GM18505 (cell line): ENCODE data around the gene TMTC4.
"Not testable (repeated sequence)": the region's sequence is repeated elsewhere in the genome, so short reads cannot be mapped to it uniquely, and the experiment has no call there.

Experiments
- ATAC-seq: cut with Tn5 transposase; IDR thresholded peaks from one replicate; pipeline ENCODE4 v1.9.1; 2021; ENCODE audit not compliant: unreplicated experiment
- POLR2A ChIP-seq: IDR thresholded peaks from 4 replicates; pipeline ENCODE4 v1.6.1; 2011; ENCODE audit warnings: borderline replicate concordance; ENCODE audit not compliant: insufficient read depth, insufficient read length; ENCODE audit errors: extremely low read depth

The TMTC4 gene, protein sequence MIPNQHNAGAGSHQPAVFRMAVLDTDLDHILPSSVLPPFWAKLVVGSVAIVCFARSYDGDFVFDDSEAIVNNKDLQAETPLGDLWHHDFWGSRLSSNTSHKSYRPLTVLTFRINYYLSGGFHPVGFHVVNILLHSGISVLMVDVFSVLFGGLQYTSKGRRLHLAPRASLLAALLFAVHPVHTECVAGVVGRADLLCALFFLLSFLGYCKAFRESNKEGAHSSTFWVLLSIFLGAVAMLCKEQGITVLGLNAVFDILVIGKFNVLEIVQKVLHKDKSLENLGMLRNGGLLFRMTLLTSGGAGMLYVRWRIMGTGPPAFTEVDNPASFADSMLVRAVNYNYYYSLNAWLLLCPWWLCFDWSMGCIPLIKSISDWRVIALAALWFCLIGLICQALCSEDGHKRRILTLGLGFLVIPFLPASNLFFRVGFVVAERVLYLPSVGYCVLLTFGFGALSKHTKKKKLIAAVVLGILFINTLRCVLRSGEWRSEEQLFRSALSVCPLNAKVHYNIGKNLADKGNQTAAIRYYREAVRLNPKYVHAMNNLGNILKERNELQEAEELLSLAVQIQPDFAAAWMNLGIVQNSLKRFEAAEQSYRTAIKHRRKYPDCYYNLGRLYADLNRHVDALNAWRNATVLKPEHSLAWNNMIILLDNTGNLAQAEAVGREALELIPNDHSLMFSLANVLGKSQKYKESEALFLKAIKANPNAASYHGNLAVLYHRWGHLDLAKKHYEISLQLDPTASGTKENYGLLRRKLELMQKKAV

DNA sequence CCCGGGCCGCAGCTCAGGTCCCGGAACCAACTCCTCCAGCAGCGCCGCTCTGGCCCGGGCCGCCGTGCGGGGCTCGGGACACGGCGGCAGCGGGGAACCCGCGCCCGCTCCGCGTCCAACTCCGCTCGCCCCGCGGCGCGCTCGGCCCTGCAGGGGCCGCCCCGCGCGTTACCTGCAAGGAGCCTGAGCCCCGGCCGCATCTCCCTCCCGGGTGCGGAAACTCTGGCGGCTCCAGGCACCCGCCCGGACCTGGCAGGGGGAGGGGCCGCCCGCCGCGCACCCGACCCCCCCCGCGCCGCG, at the start of gene TMTC4:
TMTC4 (minus strand) TSS at position 224 of the 300 bp plus-strand sequence. CDS start 4,433 bp downstream, outside the sequence.
- ATAC-seq: peak; percentile 46
- no peak for TF ChIP-seq POLR2A

DNA sequence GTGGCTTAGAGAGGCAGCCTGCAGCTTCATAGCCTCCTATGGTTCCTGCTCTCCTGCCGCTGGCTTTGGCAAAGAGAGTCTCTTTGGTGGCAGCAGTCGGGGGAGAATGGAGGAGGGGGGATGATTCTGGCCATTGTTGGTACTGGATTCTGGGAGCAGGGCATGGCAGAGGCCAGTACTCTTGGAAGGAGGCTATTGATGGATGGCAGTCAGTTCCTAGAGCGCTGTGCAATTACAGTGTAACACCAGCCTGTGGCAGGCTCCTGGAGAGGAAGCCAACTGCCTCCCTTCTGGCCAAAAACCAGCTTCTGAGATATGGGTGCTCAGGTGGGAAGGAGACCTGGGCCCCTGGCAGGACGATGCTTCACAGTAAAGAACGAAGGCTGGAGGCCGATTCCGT, 47.9 kb upstream of the TMTC4 start:
- no peak for TF ChIP-seq POLR2A
- no peak for ATAC-seq

DNA sequence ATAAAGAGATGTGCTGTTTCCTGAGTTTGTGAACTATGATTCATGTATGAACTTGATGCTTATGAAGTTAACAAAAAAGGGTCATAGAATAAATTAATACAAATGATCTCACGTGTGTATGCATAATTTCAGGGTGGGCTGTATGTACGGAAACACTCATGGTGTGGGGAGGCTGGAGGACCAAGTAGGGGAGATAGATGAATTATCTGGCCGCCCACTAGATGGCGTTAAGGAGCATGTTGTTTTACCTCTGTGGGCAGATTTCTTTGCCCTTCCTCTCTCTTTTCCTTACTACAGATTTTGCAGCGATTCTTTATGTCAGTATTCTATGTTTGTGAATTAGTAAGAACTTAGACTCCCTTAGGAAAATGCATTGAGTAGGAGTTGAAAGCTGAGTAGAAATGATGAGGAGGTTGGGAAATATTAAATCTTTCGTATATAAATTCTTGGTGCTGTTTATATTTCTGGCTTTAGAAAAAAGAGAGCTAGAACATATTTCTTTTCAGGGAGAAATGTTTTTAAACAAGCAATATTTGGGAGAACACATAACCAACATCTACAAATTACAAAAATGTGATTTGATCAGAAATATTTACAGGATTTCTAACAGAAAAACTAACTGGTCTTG, 47.4 kb upstream of the TMTC4 start:
- ATAC-seq: peak; percentile 80
- no peak for TF ChIP-seq POLR2A

DNA sequence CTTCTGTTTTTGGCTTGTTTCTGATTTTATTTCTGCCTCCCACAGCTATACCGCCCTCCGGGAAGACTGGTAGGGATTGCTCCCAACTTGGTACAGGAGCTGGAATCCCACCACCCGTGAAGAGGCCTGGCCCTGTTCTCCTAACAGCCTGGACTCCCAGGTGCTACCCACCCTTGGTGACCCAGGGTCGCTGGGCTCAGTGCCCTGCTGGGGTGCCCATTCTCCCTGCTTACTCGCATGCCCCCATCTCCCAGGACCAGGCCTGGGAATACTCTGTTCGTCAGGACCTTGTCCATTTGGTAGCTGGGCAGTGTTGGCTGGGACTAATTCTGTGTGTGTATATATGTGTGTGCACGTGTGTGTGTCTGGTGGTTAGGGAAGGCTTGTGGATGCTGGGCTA, 41.0 kb upstream of the TMTC4 start:
- no peak for ATAC-seq
- no peak for TF ChIP-seq POLR2A

DNA sequence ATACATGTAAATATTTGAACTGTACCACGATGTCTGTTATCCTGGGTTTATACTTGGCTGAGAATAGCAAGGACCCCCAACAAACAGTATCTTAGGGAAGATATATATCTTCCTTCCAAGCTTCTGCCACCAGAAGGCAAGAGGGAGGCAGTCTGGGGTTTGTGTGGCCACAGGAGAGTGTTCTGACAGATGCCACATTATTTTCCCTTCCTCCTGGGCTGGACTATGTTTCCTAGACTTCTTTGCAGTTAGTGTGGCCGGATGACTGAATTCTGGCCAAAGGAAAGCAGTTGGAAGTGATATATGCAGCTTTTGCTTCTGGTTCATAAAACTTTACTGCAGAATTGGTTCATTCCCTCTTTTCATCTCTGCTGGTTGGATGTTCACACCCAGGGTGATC, 39.9 kb upstream of the TMTC4 start:
- TF ChIP-seq POLR2A: no peak
- ATAC-seq: no peak

DNA sequence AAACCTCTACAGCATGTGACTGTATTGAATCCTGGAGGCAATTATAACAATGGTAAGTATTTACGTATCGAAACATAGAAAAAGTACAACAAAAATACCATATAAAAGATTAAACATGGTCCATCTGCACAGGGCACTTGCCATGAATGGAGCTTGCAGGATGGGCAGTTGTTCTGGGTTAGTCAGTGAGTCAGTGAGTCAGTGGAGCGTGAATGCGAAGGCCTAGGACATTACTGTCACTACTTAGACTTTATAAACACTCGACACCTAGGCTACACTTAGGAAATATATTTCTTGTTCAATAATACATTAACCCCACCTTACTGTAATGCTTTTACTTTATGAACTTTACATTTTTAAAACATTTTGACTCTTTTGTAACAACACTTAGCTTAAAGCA, 35.6 kb upstream of the TMTC4 start:
- TF ChIP-seq POLR2A: no peak
- ATAC-seq: no peak

DNA sequence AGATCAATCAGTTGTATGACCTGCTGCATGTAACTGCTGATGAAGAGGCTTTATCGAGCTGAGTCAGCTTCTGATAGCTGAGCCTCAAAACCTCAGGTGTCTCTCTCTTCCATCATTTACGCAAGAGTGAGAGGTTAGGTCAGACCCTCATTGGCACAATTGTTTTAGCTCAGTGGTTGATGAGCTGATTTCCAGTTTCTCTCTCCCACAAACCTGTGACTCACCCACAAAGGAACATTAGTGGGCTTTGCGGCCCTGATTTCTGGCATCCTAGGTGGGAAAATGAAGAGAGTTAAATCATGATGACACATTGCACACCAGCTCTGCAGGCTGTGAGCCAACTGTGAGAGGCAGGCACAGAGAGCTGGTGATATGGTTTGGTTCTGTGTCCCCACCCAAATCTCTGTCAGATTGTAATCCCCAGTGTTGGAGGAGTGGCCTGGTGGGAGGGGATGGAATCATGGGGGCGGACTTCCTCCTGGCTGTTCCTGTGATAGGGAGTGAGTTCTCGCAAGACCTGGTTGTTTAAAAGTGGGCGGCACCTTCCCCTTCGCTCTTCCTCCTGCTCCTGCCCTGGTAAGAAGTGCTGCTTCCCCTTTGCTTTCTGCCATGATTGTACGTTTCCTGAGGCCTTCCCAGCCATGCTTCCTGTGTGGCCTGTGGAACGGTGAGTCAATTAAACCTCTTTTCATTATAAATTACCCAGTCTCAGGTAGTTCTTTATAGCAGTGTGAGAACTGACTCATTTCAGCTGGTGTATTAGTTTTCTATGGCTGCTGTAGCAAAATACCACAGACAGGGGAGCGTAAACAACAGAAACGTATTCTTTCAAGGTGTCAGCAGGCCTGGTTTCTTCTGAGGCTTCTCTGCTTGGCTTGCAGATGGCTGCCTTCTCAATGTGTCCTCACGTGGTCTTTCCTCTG, 33.5 kb upstream of the TMTC4 start:
- no peak for TF ChIP-seq POLR2A
- ATAC-seq: no peak

DNA sequence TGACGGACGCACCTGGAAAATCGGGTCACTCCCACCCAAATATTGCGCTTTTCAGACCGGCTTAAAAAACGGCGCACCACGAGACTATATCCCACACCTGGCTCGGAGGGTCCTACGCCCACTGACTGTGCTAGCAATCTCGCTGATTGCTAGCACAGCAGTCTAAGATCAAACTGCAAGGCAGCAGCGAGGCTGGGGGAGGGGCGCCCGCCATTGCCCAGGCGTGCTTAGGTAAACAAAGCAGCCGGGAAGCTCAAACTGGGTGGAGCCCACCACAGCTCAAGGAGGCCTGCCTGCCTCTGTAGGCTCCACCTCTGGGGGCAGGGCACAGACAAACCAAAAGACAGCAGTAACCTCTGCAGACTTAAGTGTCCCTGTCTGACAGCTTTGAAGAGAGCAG, 23.7 kb upstream of the TMTC4 start:
- ATAC-seq: not testable (repeated sequence)

DNA sequence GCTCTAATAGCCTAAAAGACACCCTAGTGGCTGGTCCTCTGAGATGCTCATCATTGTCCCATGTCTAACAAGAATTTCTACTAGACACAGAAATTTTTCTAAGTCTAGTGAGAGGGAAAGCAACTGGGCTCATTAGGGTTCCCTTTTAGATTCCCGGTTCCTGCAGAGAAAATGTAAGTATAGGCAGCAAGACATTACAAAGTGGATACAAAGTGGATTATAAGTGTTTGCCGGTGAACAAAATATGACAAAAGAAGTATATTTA, 20.8 kb upstream of the TMTC4 start:
- no peak for TF ChIP-seq POLR2A
- ATAC-seq: no peak

DNA sequence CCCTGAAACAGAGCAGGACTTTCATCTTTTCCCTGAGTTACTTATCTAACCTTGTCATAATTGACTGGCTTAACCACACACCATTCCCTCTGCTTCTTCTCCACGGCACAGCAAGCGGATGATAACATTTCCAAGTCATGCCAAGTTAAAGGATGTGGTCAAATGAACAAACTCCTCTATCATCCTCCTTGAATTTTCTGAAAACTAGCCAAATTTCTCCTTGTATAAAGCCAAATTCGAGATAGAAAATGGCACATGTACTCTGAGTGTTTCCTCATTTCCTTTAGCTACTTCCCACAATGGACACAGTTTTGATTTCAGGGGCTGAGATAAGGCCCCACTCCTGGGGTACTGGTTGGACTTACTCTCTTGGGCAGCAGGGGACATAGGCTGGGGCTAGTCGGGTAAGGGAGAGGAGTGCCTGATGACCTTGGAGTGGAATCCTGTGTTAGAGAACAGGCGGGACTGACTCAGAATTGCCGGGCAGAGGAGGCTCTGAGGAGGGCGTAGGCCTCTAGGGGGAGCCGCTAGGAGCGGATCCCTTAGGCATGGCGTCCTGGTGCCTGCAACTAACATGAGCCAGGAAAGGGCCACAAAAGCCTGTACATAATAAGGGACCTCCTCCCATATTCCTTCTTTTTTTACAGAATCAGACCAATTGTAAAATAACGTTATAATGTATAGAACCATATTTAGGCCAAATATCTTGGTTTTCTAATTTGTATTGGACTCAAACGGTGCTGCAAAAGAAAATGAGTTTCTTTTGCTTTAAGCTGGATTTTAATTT, 20.3 kb upstream of the TMTC4 start:
- TF ChIP-seq POLR2A: no peak
- no peak for ATAC-seq

DNA sequence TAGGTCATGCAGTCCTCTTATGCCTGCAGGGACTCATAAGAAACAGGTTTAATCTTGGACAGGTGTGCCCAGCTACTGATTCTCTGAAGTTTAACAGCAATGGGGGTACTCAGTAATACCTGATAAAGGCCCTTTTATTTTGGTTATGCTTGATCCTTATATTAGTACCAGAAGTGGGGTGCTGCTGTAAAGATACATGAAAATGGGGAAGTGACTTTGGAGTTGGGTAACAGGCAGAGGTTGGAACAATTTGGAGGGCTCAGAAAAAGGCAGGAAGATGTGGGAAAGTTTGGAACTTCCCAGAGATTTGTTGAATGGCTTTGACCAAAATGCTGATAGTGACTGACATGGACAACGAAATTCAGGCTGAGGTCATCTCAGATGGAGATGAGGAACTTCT, 14.6 kb upstream of the TMTC4 start:
- ATAC-seq: no peak
- TF ChIP-seq POLR2A: no peak

DNA sequence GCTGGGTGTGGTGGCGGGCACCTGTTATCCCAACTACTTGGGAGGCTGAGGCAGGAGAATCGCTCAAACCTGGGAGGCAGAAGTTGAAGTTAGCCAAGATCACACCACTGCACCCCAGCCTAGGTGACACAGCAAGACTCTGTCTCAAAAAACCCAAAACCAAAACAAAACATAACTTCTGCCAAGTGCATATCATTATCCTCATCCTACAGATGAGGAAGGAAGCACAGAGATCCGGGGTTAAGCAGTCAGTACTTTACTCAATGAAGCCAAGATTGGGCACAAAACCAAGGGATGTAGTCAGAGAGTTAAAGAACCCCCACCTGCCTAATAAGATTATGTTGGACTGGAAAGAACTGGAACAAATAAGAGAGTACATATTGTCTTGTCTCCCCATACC, 5.5 kb upstream of the TMTC4 start:
- ATAC-seq: no peak
- no peak for TF ChIP-seq POLR2A

DNA sequence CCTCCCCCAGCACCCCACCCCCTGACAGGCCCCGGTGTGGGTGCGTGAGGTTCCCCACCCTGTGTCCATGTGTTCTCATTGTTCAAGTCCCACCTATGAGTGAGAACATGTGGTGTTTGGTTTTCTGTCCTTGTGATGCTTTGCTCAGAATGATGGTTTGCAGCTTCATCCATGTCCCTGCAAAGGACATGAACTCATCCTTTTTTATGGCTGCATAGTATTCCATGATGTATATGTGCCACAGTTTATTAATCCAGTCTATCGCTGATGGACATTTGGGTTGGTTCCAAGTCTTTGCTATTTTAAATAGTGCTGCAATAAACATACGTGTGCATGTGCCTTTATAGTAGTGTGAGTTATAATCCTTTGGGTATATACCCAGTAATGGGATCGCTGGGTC, 2.5 kb upstream of the TMTC4 start:
- not testable (repeated sequence) for ATAC-seq
